ENCODE measurements around the gene P2RY8.
A peak's percentile ranks its signal among the peaks of the same experiment; 100 is the strongest.
"Not testable (repeated sequence)": the region's sequence is repeated elsewhere in the genome, so short reads cannot be mapped to it uniquely, and the experiment has no call there.

P2RY8 gene

GRCh38 chrX:1463581-1463980 lies 73.4 kb downstream of the P2RY8 start:
- DNase-seq = no peak

- DNase-seq = peak; percentile 38 to 72 (median 44)
These were observed 74.3 kb downstream of the P2RY8 start for GRCh38 chrX:1462596-1463251.

GRCh38 chrX:1462110-1462509 lies 74.9 kb downstream of the P2RY8 start:
- DNase-seq = no peak

GRCh38 chrX:1455948-1456280 lies 81.1 kb downstream of the P2RY8 start:
- DNase-seq = no peak

- DNase-seq = peak; percentile 86 to 95 (median 94)
These were observed 82.8 kb downstream of the P2RY8 start for GRCh38 chrX:1453951-1454785.

GRCh38 chrX:1453395-1453783 lies 83.6 kb downstream of the P2RY8 start:
- peak; percentile 58 to 83 (median 75) for DNase-seq

- peak; percentile 99 to 100 (median 100) for DNase-seq
These were observed 84.2 kb downstream of the P2RY8 start, which contains the start of gene ASMTL for GRCh38 chrX:1452516-1453394. Gene ASMTL, minus strand, starts transcription at chrX:1452909. Its CDS starts 69 bp downstream, at chrX:1452840.

- DNase-seq = no peak
These were observed 85.1 kb downstream of the P2RY8 start for GRCh38 chrX:1451661-1452515.

GRCh38 chrX:1451251-1451660 lies 85.7 kb downstream of the P2RY8 start:
- DNase-seq = no peak

GRCh38 chrX:1450361-1451161 lies 86.4 kb downstream of the P2RY8 start:
- DNase-seq = no peak

- DNase-seq = no peak
These were observed 87.2 kb downstream of the P2RY8 start for GRCh38 chrX:1449823-1450149.

- no peak for DNase-seq
These were observed 87.8 kb downstream of the P2RY8 start for GRCh38 chrX:1449036-1449822.

GRCh38 chrX:1448573-1449001 lies 88.4 kb downstream of the P2RY8 start:
- DNase-seq = not testable (repeated sequence)

GRCh38 chrX:1447969-1448572 lies 88.9 kb downstream of the P2RY8 start:
- DNase-seq = not testable (repeated sequence)

- DNase-seq = peak; percentile 20 to 40 (median 25)
These were observed 89.7 kb downstream of the P2RY8 start for GRCh38 chrX:1446984-1447968.

GRCh38 chrX:1444561-1445500 lies 92.2 kb downstream of the P2RY8 start:
- no peak for DNase-seq

- no peak for DNase-seq
These were observed 93.4 kb downstream of the P2RY8 start for GRCh38 chrX:1443496-1444075.
